Activated CD8-positive, alpha-beta memory T cell treated with anti-CD3 and anti-CD28 coated beads for 1 hour (primary cell): ENCODE results near the gene MYH1.
"Not testable (repeated sequence)": the region's sequence is repeated elsewhere in the genome, so short reads cannot be mapped to it uniquely, and the experiment has no call there.

Experiments used
- DNase-seq, 2 donors: peaks; one replicate each; pipeline ENCODE4 v3.0.0-alpha.2; 2020; ENCODE audit warnings: low read depth in 1 of 2; ENCODE audit errors: extremely low read depth in 1 of 2

The MYH1 gene

GRCh38 chr17:10518271-10519037, at the start of gene MYH1:
TSS of gene MYH1 (minus strand) at chr17:10518542. CDS start at chr17:10516642, 1,900 bp downstream.
- DNase-seq: no peak

- no peak for DNase-seq
Measured at GRCh38 chr17:10563991-10564660, 45.8 kb upstream of the MYH1 start.

GRCh38 chr17:10558049-10558448, 39.7 kb upstream of the MYH1 start:
- DNase-seq: no peak

GRCh38 chr17:10557422-10557821, 39.1 kb upstream of the MYH1 start:
- DNase-seq: no peak

- no peak for DNase-seq
Measured at GRCh38 chr17:10556301-10557005, 38.1 kb upstream of the MYH1 start.

- no peak for DNase-seq
Measured at GRCh38 chr17:10550014-10550413, 31.7 kb upstream of the MYH1 start.

- DNase-seq: no peak
Measured at GRCh38 chr17:10549096-10549842, 30.9 kb upstream of the MYH1 start, which contains the start of gene MYH2. TSS of gene MYH2 (minus strand) at chr17:10549658. CDS start at chr17:10547920, 1,738 bp downstream.

- no peak for DNase-seq
Measured at GRCh38 chr17:10547351-10547750, 29.0 kb upstream of the MYH1 start.

- not testable (repeated sequence) for DNase-seq
Measured at GRCh38 chr17:10543486-10543885, 25.1 kb upstream of the MYH1 start.

- DNase-seq: not testable (repeated sequence)
Measured at GRCh38 chr17:10541179-10541578, 22.8 kb upstream of the MYH1 start.

- DNase-seq: no peak
Measured at GRCh38 chr17:10532026-10532425, 13.7 kb upstream of the MYH1 start.

- DNase-seq: no peak
Measured at GRCh38 chr17:10527419-10527818, 9.1 kb upstream of the MYH1 start.

GRCh38 chr17:10526517-10526916, 8.2 kb upstream of the MYH1 start:
- DNase-seq: no peak

GRCh38 chr17:10523064-10523463, 4.7 kb upstream of the MYH1 start:
- no peak for DNase-seq

- DNase-seq: no peak
Measured at GRCh38 chr17:10521949-10522348, 3.6 kb upstream of the MYH1 start.

- no peak for DNase-seq
Measured at GRCh38 chr17:10516638-10517037, 1.7 kb downstream of the MYH1 start.

GRCh38 chr17:10516065-10516464, 2.3 kb downstream of the MYH1 start:
- DNase-seq: no peak

GRCh38 chr17:10513299-10514067, 4.9 kb downstream of the MYH1 start:
- no peak for DNase-seq

GRCh38 chr17:10512856-10513255, 5.5 kb downstream of the MYH1 start:
- DNase-seq: no peak

GRCh38 chr17:10499950-10500349, 18.4 kb downstream of the MYH1 start:
- no peak for DNase-seq
